Measurements from ENCODE around the gene ZNF415.

DNA sequence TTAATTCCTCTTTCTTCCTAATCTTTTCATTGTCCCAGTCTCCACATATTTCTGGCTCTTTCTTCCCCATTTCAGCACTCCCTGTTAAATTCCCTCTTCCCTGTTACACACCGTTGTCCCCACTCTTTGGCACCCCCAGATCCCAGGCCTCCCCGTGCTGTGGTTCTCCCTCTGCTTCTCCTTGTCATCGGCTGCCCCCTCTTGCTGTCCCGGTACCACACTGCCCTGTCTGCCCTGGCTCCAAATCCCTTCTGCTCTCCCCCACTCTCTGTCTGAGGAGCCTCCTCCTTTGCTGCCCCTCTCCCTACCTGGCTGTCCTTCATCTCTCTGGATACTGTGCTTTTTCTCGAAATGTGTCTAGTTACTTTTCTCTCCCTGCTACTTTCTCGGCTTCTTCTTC, 983 bp downstream of the ZNF415 start:
- TF ChIP-seq, protein P1, sequence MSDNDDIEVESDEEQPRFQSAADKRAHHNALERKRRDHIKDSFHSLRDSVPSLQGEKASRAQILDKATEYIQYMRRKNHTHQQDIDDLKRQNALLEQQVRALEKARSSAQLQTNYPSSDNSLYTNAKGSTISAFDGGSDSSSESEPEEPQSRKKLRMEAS (IDR thresholded peaks at IDR 0.05), result no peak
- TF ChIP-seq, protein P2, sequence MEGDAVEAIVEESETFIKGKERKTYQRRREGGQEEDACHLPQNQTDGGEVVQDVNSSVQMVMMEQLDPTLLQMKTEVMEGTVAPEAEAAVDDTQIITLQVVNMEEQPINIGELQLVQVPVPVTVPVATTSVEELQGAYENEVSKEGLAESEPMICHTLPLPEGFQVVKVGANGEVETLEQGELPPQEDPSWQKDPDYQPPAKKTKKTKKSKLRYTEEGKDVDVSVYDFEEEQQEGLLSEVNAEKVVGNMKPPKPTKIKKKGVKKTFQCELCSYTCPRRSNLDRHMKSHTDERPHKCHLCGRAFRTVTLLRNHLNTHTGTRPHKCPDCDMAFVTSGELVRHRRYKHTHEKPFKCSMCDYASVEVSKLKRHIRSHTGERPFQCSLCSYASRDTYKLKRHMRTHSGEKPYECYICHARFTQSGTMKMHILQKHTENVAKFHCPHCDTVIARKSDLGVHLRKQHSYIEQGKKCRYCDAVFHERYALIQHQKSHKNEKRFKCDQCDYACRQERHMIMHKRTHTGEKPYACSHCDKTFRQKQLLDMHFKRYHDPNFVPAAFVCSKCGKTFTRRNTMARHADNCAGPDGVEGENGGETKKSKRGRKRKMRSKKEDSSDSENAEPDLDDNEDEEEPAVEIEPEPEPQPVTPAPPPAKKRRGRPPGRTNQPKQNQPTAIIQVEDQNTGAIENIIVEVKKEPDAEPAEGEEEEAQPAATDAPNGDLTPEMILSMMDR (IDR thresholded peaks at IDR 0.05), result no peak
- no peak for TF ChIP-seq CEBPB (IDR thresholded peaks at IDR 0.05)
- TF ChIP-seq POLR2A (IDR thresholded peaks at IDR 0.05; ENCODE audit: low read length), result no peak
- TF ChIP-seq JUN (IDR thresholded peaks at IDR 0.05), result no peak
- TF ChIP-seq, protein P3, sequence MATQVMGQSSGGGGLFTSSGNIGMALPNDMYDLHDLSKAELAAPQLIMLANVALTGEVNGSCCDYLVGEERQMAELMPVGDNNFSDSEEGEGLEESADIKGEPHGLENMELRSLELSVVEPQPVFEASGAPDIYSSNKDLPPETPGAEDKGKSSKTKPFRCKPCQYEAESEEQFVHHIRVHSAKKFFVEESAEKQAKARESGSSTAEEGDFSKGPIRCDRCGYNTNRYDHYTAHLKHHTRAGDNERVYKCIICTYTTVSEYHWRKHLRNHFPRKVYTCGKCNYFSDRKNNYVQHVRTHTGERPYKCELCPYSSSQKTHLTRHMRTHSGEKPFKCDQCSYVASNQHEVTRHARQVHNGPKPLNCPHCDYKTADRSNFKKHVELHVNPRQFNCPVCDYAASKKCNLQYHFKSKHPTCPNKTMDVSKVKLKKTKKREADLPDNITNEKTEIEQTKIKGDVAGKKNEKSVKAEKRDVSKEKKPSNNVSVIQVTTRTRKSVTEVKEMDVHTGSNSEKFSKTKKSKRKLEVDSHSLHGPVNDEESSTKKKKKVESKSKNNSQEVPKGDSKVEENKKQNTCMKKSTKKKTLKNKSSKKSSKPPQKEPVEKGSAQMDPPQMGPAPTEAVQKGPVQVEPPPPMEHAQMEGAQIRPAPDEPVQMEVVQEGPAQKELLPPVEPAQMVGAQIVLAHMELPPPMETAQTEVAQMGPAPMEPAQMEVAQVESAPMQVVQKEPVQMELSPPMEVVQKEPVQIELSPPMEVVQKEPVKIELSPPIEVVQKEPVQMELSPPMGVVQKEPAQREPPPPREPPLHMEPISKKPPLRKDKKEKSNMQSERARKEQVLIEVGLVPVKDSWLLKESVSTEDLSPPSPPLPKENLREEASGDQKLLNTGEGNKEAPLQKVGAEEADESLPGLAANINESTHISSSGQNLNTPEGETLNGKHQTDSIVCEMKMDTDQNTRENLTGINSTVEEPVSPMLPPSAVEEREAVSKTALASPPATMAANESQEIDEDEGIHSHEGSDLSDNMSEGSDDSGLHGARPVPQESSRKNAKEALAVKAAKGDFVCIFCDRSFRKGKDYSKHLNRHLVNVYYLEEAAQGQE (IDR thresholded peaks at IDR 0.05), result no peak
- TF ChIP-seq CBX8 (IDR thresholded peaks at IDR 0.05), result no peak
- TF ChIP-seq, protein P4, sequence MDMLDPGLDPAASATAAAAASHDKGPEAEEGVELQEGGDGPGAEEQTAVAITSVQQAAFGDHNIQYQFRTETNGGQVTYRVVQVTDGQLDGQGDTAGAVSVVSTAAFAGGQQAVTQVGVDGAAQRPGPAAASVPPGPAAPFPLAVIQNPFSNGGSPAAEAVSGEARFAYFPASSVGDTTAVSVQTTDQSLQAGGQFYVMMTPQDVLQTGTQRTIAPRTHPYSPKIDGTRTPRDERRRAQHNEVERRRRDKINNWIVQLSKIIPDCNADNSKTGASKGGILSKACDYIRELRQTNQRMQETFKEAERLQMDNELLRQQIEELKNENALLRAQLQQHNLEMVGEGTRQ (IDR thresholded peaks at IDR 0.05), result no peak
- TF ChIP-seq BHLHE40 (IDR thresholded peaks at IDR 0.05; ENCODE audit: low read depth, low read length), result no peak
- no peak for TF ChIP-seq FOSL2 (IDR thresholded peaks at IDR 0.05)
- TF ChIP-seq FOSL2 (CRISPR knock-in tag; IDR thresholded peaks at IDR 0.05), result no peak
- TF ChIP-seq EP300 (IDR thresholded peaks at IDR 0.05), result no peak
- no peak for TF ChIP-seq RCOR1 (IDR thresholded peaks at IDR 0.05; ENCODE audit: low read depth, low read length)
- TF ChIP-seq HDAC2 (IDR thresholded peaks at IDR 0.05), result no peak
